Mesenchymal stem cell (in vitro differentiated cells and primary cell): ENCODE results near the gene SERPINI2. TPM values are rescaled to one million over a fixed set of nuclear protein-coding genes. Genes with fewer than 3 reads are reported as not detected.

ENCODE experiments used
- DNase-seq: peaks from one replicate; pipeline ENCODE4 v3.0.0-alpha.2; 2013
- H2AFZ ChIP-seq: one replicate; pipeline ENCODE4 v1.6.1; 2013; ENCODE audit warnings: low read depth, mild to moderate bottlenecking, control low read depth, inconsistent platforms, low read length, moderate library complexity
- H2AK5ac ChIP-seq: 2 replicates; pipeline ENCODE4 v1.6.1; 2013; ENCODE audit warnings: low read length, moderate library complexity, mild to moderate bottlenecking, inconsistent platforms; ENCODE audit not compliant: severe bottlenecking
- H2BK120ac ChIP-seq: one replicate; pipeline ENCODE4 v1.6.1; 2013; ENCODE audit warnings: low read depth, mild to moderate bottlenecking, inconsistent platforms, low read length, moderate library complexity
- H2BK12ac ChIP-seq, 2 experiments: one replicate each; pipeline ENCODE4 v1.6.1; 2013; ENCODE audit warnings: inconsistent platforms in 2 of 2, low read length in 2 of 2, mild to moderate bottlenecking in 2 of 2, moderate library complexity in 2 of 2, control low read depth in 1 of 2
- H2BK15ac ChIP-seq: one replicate; pipeline ENCODE4 v1.6.1; 2013; ENCODE audit warnings: mild to moderate bottlenecking, low read depth, inconsistent platforms; ENCODE audit not compliant: poor library complexity, severe bottlenecking
- H2BK5ac ChIP-seq: 2 replicates; pipeline ENCODE4 v1.6.1; 2013; ENCODE audit warnings: low read depth, mild to moderate bottlenecking, low read length, control low read depth, inconsistent platforms; ENCODE audit not compliant: poor library complexity, severe bottlenecking
- H3K14ac ChIP-seq, 2 experiments: one replicate each; pipeline ENCODE4 v1.6.1; 2013; ENCODE audit warnings: inconsistent platforms in 2 of 2, low read length in 2 of 2, control low read depth in 1 of 2, mild to moderate bottlenecking in 1 of 2, moderate library complexity in 1 of 2
- H3K18ac ChIP-seq, 2 experiments: one replicate each; pipeline ENCODE4 v1.6.1; 2013; ENCODE audit warnings: inconsistent platforms in 2 of 2, low read length in 2 of 2, control low read depth in 1 of 2, low read depth in 1 of 2, mild to moderate bottlenecking in 1 of 2
- H3K23ac ChIP-seq, 2 experiments: one replicate each; pipeline ENCODE4 v1.6.1; 2013; ENCODE audit warnings: inconsistent platforms in 2 of 2, low read length in 2 of 2, mild to moderate bottlenecking in 2 of 2, moderate library complexity in 2 of 2, control low read depth in 1 of 2
- H3K27ac ChIP-seq: 2 replicates; pipeline ENCODE4 v1.5.1; 2013; ENCODE audit warnings: mild to moderate bottlenecking, moderate library complexity, low read length, control low read depth, inconsistent platforms; ENCODE audit not compliant: poor library complexity, severe bottlenecking
- H3K27me3 ChIP-seq, 2 experiments: 2 replicates each; pipeline versions ENCODE4 v1.6.1 to v1.7.0; 2013; ENCODE audit warnings: low read length in 2 of 2, mild to moderate bottlenecking in 2 of 2, moderate library complexity in 2 of 2, control low read depth in 1 of 2, inconsistent platforms in 1 of 2; ENCODE audit not compliant: control insufficient read depth in 1 of 2, insufficient read depth in 1 of 2
- H3K36me3 ChIP-seq, 2 experiments: 2 replicates each; pipeline versions ENCODE4 v1.6.1 to v1.7.0; 2013; ENCODE audit warnings: low read length in 2 of 2, control low read depth in 1 of 2, inconsistent platforms in 1 of 2, low read depth in 1 of 2, mild to moderate bottlenecking in 1 of 2; ENCODE audit not compliant: insufficient read depth in 2 of 2, control insufficient read depth in 1 of 2
- H3K4ac ChIP-seq, 2 experiments: one replicate each; pipeline ENCODE4 v1.6.1; 2013; ENCODE audit warnings: inconsistent platforms in 2 of 2, low read length in 2 of 2, mild to moderate bottlenecking in 2 of 2, moderate library complexity in 2 of 2, control low read depth in 1 of 2, low read depth in 1 of 2
- H3K4me1 ChIP-seq: 2 replicates; pipeline ENCODE4 v1.6.1; 2013; ENCODE audit warnings: low read depth, low read length, control low read depth; ENCODE audit not compliant: control insufficient read depth, insufficient read depth
- H3K4me2 ChIP-seq: 2 replicates; pipeline ENCODE4 v1.6.1; 2013; ENCODE audit warnings: low read length, mild to moderate bottlenecking, inconsistent platforms; ENCODE audit not compliant: poor library complexity, severe bottlenecking
- H3K4me3 ChIP-seq, 2 experiments: 2 replicates each; pipeline versions ENCODE4 v1.5.1 to v1.7.0; 2013; ENCODE audit warnings: low read length in 2 of 2, mild to moderate bottlenecking in 2 of 2, control low read depth in 1 of 2, low read depth in 1 of 2; ENCODE audit not compliant: insufficient read depth in 1 of 2
- H3K79me1 ChIP-seq: replicated peaks from 2 replicates; pipeline ENCODE4 v1.6.1; 2013; ENCODE audit warnings: mild to moderate bottlenecking, control low read depth, low read length, inconsistent platforms; ENCODE audit not compliant: poor library complexity, severe bottlenecking
- H3K9ac ChIP-seq: 2 replicates; pipeline ENCODE4 v1.7.0; 2013; ENCODE audit warnings: mild to moderate bottlenecking, low read length, moderate library complexity
- H3K9me3 ChIP-seq: 2 replicates; pipeline ENCODE4 v1.7.0; 2013; ENCODE audit warnings: mild to moderate bottlenecking, low read length; ENCODE audit not compliant: control insufficient read depth
- H4K8ac ChIP-seq: one replicate; pipeline ENCODE4 v1.6.1; 2013; ENCODE audit warnings: inconsistent platforms, mild to moderate bottlenecking, low read length, moderate library complexity
- H4K91ac ChIP-seq: one replicate; pipeline ENCODE4 v1.6.1; 2013; ENCODE audit warnings: mild to moderate bottlenecking, low read length, inconsistent platforms
- WGBS: methylation state at CpG from one replicate; pipeline ENCODE4 v1.1.7; 2013; ENCODE audit warnings: mixed read lengths; 5-methylcytosine and 5-hydroxymethylcytosine counted together
- polyA plus RNA-seq, 2 experiments: library from polyadenylated mRNA; stranded (reverse); fragments of 200-250 nt; gene quantifications; one replicate each; pipeline ENCODE4 v1.2.3, GENCODE V29; 2013

SERPINI2 gene
- not detected for polyA plus RNA-seq (2013, experiment 1 of 2)
- not detected for polyA plus RNA-seq (2013, experiment 2 of 2)

DNA sequence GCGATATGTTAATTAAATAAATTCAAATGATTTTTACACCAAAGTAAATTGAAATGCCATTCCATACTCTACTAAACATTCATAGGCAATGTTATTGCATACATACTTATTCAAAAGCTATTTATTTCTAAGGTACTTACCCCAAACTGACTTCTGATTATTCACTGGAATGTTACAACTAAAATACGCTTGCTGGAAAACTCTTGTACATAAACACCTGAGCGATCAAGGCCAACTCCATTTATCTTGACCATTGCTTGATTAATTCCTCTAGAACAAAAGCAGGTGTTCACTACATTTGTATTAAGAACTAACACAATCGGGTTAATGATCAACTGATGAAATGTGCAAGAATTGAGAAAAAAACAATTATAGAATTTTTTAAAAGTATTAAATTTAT is at the start of gene SERPINI2:
Gene SERPINI2, minus strand, starts transcription at position 180 of the 400 bp plus-strand sequence. CDS start 2,208 bp downstream, outside the sequence.
- H4K91ac ChIP-seq, result no peak within 1 kb of the TSS
- no peaks in the 10 kb centered on the region for H3K27me3 ChIP-seq
- H3K9me3 ChIP-seq, result no peaks in the 10 kb centered on the region
- H3K36me3 ChIP-seq, result no peaks in the 10 kb centered on the region
- no peak within 1 kb of the TSS for H3K9ac ChIP-seq
- H3K4ac ChIP-seq, result no peak within 1 kb of the TSS
- H3K4me2 ChIP-seq, result no peak within 1 kb of the TSS
- no peak within 1 kb of the TSS for H2BK15ac ChIP-seq
- H4K8ac ChIP-seq, result no peak within 1 kb of the TSS
- no peak within 1 kb of the TSS for H3K14ac ChIP-seq
- no peaks in the 10 kb centered on the region for H3K79me1 ChIP-seq
- H2AK5ac ChIP-seq, result no peak within 1 kb of the TSS
- no peak within 1 kb of the TSS for H3K18ac ChIP-seq
- H3K4me1 ChIP-seq, result no peaks in the 10 kb centered on the region
- no peak within 1 kb of the TSS for H2BK120ac ChIP-seq
- H2BK12ac ChIP-seq, result no peak within 1 kb of the TSS
- no peak for DNase-seq
- H3K4me3 ChIP-seq, result no peak within 1 kb of the TSS
- H3K27ac ChIP-seq, result no peak within 1 kb of the TSS
- no peak within 1 kb of the TSS for H2BK5ac ChIP-seq
- no peak within 1 kb of the TSS for H2AFZ ChIP-seq
- 91% methylated on average over 2 of the region's 4 CpGs for WGBS
- no peak within 1 kb of the TSS for H3K23ac ChIP-seq

- H2BK15ac ChIP-seq, result no peak overlapping the region
- H3K23ac ChIP-seq, result no peak overlapping the region
- no peak overlapping the region for H4K91ac ChIP-seq
- H3K27me3 ChIP-seq, result no peaks in the 10 kb centered on the region
- no peak overlapping the region for H3K18ac ChIP-seq
- H2BK12ac ChIP-seq, result no peak overlapping the region
- no peak overlapping the region for H2AFZ ChIP-seq
- H2BK120ac ChIP-seq, result no peak overlapping the region
- no peak overlapping the region for H3K4me2 ChIP-seq
- H3K4me3 ChIP-seq, result no peak overlapping the region
- H3K27ac ChIP-seq, result no peak overlapping the region
- no peak overlapping the region for H2AK5ac ChIP-seq
- no peak overlapping the region for H3K14ac ChIP-seq
- no peak overlapping the region for H3K4ac ChIP-seq
- no peaks in the 10 kb centered on the region for H3K36me3 ChIP-seq
- no peak overlapping the region for H4K8ac ChIP-seq
- no peak overlapping the region for H3K9ac ChIP-seq
- DNase-seq, result no peak
- no peaks in the 10 kb centered on the region for H3K79me1 ChIP-seq
- no peaks in the 10 kb centered on the region for H3K4me1 ChIP-seq
- H2BK5ac ChIP-seq, result no peak overlapping the region
- H3K9me3 ChIP-seq, result peaks cover 3% of the 10 kb centered on the region
Observed at GRCh38 chr3:167521006-167521355, 47.1 kb upstream of the SERPINI2 start.

GRCh38 chr3:167520266-167521005 is 46.6 kb upstream of the SERPINI2 start:
- Histone ChIP-seq H3K27ac (no peak overlapping the region), H3K36me3 (no peaks in the 10 kb centered on the region), H3K27me3 (no peaks in the 10 kb centered on the region), H4K91ac (no peak overlapping the region), H2AK5ac (no peak overlapping the region), H2AFZ (no peak overlapping the region), H2BK15ac (no peak overlapping the region), H3K4me2 (no peak overlapping the region), H3K4ac (no peak overlapping the region), H3K4me1 (no peaks in the 10 kb centered on the region), H3K9me3 (peaks cover 3% of the 10 kb centered on the region), H3K9ac (no peak overlapping the region), H3K79me1 (no peaks in the 10 kb centered on the region), H3K4me3 (no peak overlapping the region), H2BK5ac (no peak overlapping the region), H2BK12ac (no peak overlapping the region), H3K14ac (no peak overlapping the region), H3K23ac (no peak overlapping the region), H4K8ac (no peak overlapping the region), H3K18ac (no peak overlapping the region), H2BK120ac (no peak overlapping the region)
- 100% methylated on average over 1 of the region's 2 CpGs for WGBS
- DNase-seq, result no peak

DNA sequence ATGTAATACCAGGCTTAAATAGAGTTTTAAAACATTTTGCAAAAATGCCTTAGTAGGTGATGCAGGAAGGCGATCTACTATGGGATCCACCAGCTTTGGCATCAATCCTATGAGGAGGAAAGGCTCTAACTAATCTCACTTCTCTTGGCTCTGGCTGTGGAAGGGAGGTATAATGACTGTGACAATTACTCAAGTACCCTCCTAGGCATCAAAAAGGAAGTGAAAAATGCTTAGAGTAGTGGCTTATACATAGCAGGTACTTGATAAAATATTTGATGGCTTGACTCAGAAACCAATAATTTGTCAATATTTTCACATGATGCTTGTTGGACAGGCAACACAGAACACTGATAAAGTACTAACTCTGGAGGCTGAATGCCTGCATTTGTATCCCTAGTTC is 34.1 kb upstream of the SERPINI2 start:
- no peak overlapping the region for H2BK12ac ChIP-seq
- no peak overlapping the region for H3K4ac ChIP-seq
- no peak overlapping the region for H3K27ac ChIP-seq
- H3K9me3 ChIP-seq, result no peaks in the 10 kb centered on the region
- H3K18ac ChIP-seq, result no peak overlapping the region
- H2BK15ac ChIP-seq, result no peak overlapping the region
- no peak overlapping the region for H2BK120ac ChIP-seq
- no peak overlapping the region for H3K23ac ChIP-seq
- H3K4me1 ChIP-seq, result no peaks in the 10 kb centered on the region
- no peak overlapping the region for H3K4me2 ChIP-seq
- no peaks in the 10 kb centered on the region for H3K27me3 ChIP-seq
- DNase-seq, result no peak
- H4K91ac ChIP-seq, result no peak overlapping the region
- H3K9ac ChIP-seq, result no peak overlapping the region
- H3K36me3 ChIP-seq, result no peaks in the 10 kb centered on the region
- no peak overlapping the region for H2AFZ ChIP-seq
- H3K4me3 ChIP-seq, result no peak overlapping the region
- H3K79me1 ChIP-seq, result no peaks in the 10 kb centered on the region
- no peak overlapping the region for H4K8ac ChIP-seq
- H2AK5ac ChIP-seq, result no peak overlapping the region
- WGBS, result 88% methylated on average over 1 of the region's 1 CpG
- no peak overlapping the region for H3K14ac ChIP-seq
- no peak overlapping the region for H2BK5ac ChIP-seq
